Femur (tissue), 1 donor: ENCODE measurements around the gene BABAM2.

Experiments
- DNase-seq: peaks from one replicate; pipeline ENCODE4 v3.0.0-alpha.2; 2017

The BABAM2 gene

DNA sequence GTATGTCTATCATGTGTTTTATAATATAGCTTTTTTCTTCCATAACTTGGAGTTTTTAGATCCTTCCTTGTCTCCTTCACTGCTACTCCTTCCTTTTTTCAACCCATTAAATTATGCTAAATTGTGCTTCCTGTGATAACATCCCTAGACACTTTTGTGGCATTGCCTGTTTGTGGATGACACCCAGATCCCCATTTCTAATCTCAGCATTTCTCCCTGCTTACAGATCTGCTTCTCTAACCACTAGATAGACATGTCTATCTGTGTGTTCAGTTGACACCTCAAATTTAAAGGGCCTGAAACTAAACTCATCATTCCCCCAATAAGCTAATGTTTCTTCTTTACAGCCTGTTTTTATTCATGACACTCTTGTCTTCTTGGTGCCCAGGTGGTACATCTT lies 244.8 kb downstream of the BABAM2 start:
- no peak for DNase-seq

DNA sequence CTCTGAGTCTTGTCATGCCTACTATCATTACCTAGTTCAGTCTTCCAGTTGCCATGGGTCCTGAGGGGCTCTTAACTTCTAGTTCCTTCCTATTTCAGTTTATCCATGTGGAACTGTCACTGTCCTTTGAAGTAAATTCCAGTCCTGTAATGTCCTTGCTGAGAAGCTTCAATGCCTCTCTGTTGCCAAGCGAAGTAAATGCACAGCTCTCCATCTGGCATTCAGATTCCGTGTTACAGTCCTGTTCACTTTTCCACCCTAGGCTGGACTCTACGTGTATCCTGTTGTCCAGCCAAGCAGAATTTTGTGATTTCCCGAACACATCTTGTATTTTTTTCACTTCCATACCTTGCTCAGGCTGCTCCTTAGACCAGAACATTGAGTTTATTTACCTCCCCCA lies 245.3 kb downstream of the BABAM2 start:
- DNase-seq = no peak

DNA sequence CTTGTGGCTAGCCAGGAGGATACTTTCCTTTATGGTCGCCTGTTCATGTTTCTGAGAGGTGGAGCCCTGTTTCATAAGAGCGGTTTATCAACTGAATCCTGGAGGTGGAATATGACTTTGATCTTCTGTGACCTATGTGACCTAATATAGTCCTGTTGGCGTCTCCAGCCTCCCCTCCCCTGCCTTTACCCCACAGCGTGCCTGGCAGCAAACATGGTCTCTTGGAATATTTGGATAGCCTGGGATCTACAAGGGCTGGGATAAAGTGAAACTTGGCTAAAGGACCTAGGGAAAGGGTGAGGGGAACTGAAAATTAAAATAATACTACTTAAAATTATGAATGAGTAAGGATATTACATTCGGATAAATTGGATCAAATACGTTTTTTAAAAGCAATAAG lies 246.0 kb downstream of the BABAM2 start:
- no peak for DNase-seq

DNA sequence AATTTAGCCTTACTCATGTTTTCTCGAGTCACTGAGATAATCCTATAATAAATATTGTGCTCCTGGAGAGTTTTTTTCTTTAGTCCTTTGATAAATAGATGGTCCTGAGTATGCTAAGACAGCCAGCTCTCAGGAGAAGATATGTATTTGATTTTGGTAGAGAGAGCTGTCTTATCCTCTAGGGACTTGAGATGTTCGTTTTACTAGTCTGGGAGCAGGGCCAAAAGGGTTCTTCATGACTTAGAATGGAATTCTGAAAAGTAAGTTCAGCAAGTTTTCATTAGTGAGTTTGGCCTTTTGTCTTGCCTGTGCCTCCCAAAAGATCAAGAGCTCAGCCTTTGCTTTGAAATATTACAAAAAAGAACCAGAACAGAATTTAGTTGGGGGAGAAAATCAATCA lies 246.7 kb downstream of the BABAM2 start:
- DNase-seq = no peak

DNA sequence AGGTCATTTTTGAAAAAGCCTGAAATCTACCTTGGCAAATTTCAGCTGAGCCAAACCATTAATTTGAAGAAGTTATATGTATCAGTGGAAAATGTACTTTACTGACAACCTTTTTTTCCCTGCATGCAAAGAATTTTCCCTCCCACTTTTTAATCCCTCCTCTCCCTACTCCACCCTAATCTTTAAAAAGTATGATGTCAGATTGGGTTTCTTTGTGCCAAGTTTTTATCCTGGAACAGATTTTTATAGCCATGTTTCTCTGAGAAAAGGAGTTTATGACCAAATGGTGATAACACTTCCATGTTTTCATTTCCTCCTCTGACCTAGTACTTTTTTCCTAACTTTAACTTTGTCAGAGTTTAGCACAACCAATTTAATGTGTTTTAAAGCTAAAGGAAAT lies 251.9 kb downstream of the BABAM2 start:
- DNase-seq = no peak

DNA sequence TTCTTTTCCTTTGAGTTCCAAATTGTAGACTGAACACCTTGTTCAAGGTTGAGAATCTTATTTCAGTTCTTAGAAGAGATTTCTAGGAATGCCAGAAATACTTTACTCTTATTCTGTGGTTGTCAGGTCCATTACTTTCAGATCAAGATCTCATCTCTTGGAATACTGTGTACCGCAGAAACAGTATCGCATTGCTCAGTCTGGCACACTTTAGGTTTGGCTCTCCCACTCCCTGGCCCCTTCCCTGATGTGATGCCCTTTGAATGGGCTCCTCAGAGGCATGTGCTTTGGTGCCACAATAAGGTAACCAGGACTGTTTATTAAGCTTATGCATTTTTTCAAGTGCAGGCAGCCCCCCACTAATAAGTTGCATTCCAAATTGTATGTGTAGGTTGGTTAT lies 257.5 kb downstream of the BABAM2 start:
- no peak for DNase-seq

DNA sequence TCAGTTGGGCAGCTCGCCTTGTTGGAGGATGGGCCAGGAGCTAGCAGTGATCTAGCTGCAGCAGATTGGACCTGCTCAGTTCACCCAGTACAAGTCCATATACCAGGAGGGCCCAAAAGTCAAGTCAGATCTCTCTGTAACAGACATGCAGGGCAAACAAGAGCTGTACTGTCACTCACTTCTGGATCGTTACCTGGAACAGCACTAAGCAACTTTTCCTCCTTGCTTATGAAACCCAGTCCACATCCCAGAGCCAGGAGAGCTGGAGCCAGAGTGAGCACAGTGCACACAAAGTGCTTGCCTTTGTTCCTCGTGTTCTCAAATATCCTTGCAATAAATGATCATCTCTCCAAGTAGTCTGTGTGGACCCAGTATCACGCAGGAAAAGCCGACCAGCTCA lies 258.0 kb downstream of the BABAM2 start:
- DNase-seq = no peak

DNA sequence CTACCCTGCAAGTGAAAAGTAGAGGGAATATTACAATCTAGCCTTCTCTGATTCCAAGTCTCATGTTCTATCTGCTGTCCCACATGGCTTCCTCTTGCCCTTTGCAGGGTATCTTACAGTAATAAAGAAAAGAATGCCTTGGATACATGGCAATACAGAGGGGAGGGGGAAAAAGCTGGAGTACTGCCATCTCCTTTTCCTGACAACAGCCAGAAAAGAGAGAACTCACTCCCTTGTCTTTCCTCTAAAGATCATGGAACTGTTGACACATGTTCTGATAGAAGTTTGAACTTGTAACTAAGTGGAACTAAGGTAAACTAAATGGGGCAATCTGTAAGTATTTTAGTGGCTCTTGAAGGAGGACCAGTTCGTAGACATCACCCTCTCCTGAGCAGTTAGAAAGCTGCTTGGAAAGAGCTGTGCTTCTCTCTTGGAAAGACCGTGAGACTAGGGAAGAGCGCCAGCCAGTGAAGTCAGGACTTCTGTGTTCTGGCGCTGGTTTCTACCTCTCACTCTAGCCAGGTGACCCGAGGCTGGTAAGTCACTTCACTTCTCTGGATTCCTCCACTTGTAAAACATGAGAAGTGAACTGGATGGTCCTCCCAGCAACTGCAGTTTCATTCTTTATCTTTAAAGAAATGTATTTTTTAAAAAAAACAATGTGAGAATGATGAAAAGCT lies 259.8 kb downstream of the BABAM2 start:
- DNase-seq = no peak

DNA sequence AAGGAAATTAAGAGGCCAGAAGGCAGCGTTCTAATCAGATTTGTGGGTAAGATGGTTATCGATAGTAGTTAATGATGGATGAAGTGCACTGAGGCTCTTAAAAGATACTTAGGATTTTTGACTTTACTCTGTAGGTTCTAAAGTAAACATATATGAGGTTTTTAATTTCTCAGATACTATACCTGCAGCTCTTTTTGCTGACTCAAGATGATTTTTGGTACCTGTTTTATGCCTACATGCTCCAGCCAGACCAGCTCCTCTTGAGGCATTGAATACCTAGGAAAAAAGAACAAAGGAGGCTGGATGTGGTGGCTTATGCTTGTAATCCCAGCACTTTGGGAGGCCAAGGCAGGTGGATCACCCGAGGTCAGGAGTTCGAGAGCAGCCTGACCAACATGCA lies 260.5 kb downstream of the BABAM2 start:
- no peak for DNase-seq

DNA sequence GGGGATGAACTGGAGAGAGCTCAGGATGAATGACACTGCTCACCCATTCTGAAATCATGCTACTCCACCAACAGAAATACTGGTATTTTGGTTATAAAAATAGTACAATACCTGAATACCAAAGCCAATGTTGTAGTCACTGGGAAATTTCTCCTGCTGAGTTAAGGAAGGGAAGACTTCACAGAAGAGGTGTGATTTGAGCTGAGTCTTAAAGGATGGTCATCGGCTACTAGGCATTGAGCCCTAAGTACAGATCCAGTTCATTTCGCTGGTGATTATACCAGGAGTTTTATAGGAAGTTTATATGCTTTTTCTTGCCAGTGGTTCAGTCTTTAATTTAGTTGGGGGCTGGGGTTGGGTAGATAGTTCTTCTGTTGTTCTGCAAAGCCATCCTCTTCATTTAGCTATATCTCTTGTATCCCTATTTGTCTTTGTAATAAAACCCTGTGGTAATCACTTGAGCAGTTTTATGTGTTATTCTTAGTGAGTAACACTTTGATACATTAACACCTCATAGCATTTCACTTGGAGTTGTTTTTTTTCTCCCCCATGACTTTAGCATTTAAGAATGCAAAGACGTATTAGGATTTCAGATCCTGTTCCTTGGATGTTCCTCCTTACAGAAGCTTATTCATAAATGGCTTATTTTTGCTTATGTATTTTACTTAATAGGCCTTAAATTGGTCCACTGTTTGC lies 262.2 kb downstream of the BABAM2 start:
- no peak for DNase-seq

DNA sequence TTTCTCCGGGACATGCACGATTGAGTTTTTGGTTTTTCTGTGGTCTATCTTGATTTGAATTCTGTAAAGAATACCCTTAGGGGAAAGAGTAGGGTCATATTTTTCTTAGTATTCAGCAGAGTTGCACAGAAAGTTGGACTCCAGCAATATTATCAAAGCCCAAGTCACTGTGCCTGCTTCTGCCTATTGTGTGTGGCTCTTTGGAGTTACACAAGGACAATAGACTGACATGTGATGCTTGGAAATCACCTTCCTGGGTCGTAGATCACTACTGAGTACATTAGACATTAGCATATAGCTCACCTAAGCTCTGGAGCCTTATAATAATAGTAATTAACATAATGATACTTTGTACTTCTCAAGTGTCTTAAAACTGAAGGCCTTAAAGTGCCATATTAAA lies 263.3 kb downstream of the BABAM2 start:
- DNase-seq = no peak

DNA sequence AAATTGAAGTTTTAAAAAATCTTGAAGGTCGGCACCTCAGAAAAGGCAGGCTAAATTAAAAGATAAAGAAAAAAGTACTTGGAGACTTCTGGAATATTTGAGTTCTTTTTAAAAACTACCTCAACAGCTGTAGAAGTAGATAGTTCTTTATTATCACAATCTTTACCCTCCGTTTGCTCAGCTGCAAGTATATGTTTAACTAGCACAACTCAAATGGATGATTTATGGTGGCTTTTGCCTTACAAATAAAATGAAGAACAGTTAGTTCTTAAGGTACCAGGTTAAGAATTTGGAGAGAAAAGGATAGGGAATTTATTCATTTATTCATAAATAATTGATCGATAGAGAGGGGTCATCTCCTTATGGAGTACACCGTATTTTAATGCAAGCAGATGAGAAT lies 264.6 kb downstream of the BABAM2 start:
- DNase-seq = no peak

DNA sequence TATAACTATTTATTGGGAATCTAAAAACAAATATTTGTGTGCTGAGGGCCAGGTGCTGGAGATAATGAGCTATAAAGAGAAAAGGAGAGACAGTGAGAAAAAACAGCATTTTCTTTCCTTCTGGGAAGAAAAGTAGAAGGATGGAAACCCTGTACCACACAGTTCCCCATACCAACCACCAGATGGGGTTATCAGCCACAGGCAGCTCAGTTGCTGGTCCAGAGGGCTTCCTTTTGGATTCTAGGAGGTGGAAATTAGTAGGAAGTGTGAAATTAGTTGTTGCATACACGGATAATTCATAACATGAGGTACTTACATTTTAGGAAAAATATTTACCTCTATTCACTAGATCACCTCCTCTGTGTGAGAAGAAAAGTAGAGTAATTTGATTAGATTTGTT lies 265.1 kb downstream of the BABAM2 start:
- no peak for DNase-seq

DNA sequence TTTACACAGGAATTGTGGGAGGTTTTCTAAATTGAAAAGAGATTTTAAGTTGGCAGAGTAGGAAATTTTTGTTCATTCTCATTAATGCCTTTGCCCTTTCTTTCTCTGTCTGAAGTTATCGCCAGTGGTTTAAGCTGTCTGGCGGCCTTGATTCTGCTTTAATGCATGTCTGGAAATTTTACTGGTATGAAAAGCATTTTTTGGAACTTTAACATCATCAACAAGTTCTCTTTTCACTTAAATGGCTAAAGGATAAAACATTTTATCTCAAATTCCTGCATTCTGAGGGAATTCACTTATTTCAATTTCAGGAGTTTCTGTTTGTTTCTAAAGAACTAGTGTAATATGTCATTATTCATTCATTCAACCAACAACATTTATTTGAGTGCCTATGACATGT lies 268.3 kb downstream of the BABAM2 start:
- no peak for DNase-seq

DNA sequence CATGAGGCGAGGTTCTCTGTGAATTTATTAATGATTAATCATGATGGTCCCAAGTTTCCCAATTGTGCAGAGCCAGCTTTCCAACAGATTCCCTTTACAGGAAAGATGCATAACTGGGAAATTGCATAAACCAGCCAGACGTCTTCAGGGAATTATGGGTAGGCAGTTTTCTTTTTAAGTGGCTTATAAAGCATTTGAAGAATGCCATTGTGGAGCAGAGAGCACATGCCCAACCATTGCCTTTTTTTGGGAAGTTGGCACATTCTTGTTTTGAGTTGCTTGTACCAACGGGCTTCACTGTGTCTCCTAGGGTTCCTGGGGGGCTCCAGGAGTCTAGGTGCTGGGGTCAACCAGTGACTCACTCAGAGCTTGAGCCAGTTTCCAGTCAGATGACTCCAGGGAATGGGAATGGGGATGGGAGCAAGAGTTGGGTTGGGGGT lies 270.5 kb downstream of the BABAM2 start:
- no peak for DNase-seq

DNA sequence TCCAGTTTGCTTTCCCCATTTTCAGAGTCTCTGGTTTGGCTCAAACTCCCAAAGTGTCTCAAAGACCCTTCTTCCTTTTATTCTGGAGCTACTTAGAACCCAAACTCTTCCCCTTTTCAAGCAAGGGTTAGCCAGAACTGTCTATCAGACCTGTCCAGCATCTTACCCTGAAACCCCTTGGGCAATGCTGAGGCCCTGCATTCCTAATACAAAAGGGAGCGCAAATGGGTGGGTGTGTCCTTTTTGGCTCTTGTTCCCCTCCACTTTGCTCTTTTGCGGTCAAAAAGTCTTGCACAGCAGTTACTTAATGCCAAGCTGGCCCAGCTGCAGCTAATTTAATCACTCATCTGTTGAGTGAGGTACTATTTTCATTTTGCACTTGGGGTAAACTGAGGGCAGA lies 270.9 kb downstream of the BABAM2 start:
- no peak for DNase-seq

DNA sequence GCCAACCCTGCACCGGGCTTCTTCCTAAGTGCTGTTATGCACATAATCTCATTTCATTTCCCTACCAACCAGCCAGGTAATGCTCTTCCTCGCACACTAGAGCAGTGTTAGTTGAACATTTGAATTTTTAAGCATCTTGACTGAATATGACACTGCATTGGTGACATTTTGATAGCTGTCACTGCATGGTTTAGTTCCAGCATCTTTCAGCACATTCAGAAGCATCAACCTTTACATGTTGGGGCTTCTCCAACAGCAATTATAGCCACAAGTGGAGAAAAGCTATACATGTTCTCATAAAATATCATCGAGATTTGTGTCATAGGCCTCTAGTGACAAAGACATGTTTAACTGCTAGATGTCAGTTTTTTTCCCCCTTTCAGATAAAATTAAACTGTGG lies 272.0 kb downstream of the BABAM2 start:
- no peak for DNase-seq

DNA sequence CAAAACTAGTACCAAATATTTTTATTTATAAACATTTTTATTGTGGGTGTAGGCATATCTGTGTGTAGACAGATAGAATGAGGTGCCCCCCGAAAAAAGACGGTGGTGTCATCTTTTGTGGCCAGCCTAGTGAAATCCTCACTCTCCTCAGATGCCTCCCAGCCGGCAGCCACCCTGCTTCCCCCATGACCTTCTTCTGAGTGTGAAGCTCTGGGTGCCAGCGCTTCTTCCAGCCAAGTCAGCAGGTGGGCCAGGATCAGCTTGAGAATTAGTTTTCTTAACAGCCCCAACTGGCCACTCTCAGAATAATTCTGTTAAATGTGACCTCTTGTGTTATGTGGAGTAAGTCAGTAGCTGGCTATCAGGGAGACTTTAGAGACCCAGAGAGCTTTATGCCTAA lies 272.5 kb downstream of the BABAM2 start:
- no peak for DNase-seq

DNA sequence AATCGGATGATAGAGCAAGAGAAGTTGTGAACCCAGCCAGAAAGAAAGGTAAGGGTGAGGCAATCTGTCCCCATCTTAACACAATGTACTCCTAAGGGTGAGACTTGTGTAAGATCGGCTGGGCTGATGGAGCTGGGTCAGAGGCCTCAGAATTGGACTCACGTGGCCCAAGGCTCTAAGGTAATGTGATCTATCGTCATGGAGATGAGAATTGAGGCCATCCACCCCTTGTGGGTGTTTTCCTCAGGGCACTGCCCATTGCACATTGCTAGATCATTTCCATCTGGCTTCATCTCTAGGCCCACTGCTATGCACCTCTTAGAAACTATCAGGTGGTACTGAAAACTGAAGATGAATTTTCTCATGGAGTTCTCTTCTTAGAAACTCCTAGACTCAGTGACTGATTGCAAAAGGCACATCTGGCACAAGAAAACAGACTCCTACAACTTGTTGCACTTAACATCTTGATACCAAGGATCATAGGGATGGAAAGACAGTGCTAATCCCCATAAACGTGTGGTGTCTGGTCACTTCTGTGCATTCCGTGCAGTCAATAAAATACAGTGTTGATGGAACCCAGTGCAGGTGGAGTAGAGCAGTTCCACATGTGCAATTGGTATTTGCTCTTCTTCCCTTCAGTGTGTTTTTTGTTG lies 273.2 kb downstream of the BABAM2 start:
- DNase-seq = no peak

DNA sequence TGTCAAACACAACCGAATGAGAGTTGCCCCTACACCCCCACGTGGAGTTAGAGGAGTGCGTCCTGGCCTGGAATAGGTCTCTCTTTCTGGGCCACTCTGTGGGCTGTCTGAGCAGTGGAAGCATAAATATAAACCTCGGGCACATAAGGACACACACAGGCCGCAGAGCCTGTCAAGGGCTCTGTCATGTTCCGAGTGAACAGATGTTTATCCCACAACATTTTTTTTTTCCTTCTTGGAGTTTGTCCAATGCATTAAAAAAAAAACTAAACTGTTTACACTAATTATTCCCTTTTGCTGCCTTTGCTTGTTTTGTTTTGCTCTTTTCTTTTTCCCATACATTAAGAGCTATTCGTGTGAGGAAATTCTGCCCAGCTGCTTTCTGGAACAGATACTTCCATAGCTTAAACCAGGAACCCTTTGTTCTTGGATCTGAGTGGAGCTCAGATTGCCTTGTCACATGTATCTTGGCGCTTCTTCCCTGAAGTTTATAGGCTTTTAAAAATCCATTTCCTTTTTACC lies 273.8 kb downstream of the BABAM2 start:
- DNase-seq = peak; percentile 57

DNA sequence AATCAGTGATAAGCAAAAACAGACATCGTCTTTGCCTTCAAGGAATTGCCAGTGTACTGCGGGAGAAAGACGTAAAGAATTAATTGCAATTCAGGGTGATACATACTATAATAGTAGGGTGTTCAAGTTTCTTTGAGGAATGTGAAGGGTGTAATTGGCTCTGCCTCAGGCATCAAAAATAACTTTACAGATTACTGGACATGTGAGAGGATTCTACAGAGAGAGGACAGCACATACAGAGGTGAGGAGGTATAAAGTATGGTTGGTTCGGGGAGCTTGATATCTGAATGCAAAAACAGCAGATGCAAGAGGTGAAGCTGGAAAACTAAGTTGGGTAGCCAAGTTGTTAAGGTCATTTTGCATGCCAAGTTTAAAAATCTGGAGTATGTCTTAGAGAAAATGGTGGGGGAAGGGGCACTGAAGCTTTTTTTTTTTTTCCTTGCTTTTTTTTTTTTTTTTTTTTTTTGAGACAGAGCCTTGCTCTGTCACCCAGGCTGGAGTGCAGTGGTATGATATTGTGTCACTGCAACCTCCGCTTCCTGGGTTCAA lies 274.6 kb downstream of the BABAM2 start:
- DNase-seq = no peak

DNA sequence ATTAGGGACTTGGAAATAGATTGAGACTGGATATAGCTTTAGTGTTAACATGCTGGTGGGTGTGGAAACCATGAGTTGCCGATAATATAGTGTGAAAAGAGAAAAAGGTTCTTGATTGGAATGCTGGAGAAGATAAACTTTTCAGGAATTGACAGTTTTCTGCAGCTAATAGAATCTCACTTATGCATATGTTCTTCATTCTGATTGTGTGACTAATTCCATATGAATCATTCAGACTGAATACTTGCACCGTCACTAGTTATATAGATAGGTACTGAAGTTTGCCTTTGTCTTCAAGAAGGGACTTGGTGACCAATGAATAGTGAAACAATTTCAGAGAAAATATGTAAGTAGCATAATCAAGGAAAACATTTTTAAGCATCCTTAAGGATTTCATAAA lies 276.4 kb downstream of the BABAM2 start:
- DNase-seq = no peak

DNA sequence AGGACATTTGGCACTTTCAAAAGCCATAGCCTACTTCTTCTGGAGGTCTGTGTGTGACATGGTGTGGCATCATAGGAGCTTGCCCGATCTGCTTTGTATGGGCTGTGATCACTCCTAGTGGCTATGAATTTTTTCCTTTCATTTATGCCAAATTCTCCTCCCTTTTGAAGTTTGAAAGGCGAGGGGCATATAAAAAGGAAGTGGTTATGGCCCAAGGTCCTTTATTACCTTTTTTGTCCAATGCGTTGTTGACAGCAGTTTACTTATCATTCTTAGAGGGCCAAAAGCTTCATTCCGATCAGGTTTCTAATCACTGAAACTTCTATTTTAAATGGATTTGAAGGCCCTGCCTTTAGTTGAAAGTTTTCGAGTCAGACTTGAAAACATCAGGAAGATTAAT lies 277.8 kb downstream of the BABAM2 start:
- DNase-seq = no peak

DNA sequence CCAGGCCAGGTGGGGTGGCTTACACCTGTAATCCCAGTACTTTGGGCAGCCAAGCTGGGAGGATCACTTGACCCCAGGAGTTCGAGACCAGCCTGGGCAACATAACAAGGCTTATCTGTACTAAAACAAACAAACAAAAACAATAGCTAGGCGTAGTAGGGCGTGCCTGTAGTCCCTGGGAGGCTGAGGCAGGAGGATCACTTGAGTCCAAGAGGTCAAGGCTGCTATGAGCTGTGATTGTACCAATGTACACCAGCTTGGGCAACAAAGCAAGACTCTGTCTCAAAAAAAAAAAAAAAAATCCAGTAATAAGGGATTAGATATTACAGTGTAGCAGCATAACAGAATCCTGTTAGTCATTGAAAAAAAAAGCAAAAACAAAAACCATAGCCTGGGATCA lies 279.0 kb downstream of the BABAM2 start:
- DNase-seq = no peak
